WTC11 (cell line): ENCODE data around the gene LHX2. TPM values are rescaled to one million over a fixed set of nuclear protein-coding genes. Genes with fewer than 3 reads are reported as not detected.

Experiments used
- ATAC-seq: fragments of 200-7000 bp; cut with Tn5 transposase; 2 replicates; pipeline ENCODE4 v1.10.0; 2021; ENCODE audit warnings: mild to moderate bottlenecking, moderate library complexity
- CTCF ChIA-PET: fragments of 300-600 bp; sonication (Branson Sonifier 250); formaldehyde crosslinking; loops from one replicate; lab custom pipeline; 2021; ENCODE audit warnings: antibody characterized with exemption; lab: Charles Lee
- POLR2A ChIA-PET: fragments of 350-600 bp; sonication (Branson Sonifier 250); formaldehyde crosslinking; loops from one replicate; lab custom pipeline; 2021; ENCODE audit warnings: antibody characterized with exemption; lab: Charles Lee
- DNase-seq: peaks from one replicate; pipeline ENCODE4 v3.0.0; 2021; ENCODE audit warnings: low spot score
- H3K27ac Mint-ChIP-seq: 2 replicates; pipeline ENCODE4 v1.8.0; 2021; ENCODE audit warnings: mixed read lengths
- H3K27me3 Mint-ChIP-seq: 2 replicates; pipeline ENCODE4 v1.8.0; 2021; ENCODE audit warnings: low read depth, mild to moderate bottlenecking, moderate library complexity, mixed read lengths
- H3K36me3 Mint-ChIP-seq: 2 replicates; pipeline ENCODE4 v1.8.0; 2021; ENCODE audit warnings: mixed read lengths
- H3K4me1 Mint-ChIP-seq: 2 replicates; pipeline ENCODE4 v1.8.0; 2022; ENCODE audit warnings: mixed read lengths
- H3K4me3 Mint-ChIP-seq: 2 replicates; pipeline ENCODE4 v1.8.0; 2021; ENCODE audit warnings: mild to moderate bottlenecking, moderate library complexity, mixed read lengths
- H3K9me3 Mint-ChIP-seq: 2 replicates; pipeline ENCODE4 v1.8.0; 2021; ENCODE audit warnings: mixed read lengths
- JAZF1 ChIP-seq: fragments of 250-450 bp; sonication (Bioruptor Pico); IDR thresholded peaks from 2 replicates; pipeline ENCODE4 v1.9.0; 2021; ENCODE audit warnings: moderate library complexity, mild to moderate bottlenecking, inconsistent platforms
- PRRX2 ChIP-seq: fragments of 250-450 bp; sonication (Bioruptor Pico); IDR thresholded peaks from 2 replicates; pipeline ENCODE4 v1.8.0; 2021; ENCODE audit warnings: mild to moderate bottlenecking
- SMAD3 ChIP-seq: sonication (generic); formaldehyde crosslinking; IDR thresholded peaks from 2 replicates; pipeline ENCODE4 v1.8.0; 2022; ENCODE audit warnings: missing genetic modification reagents, mild to moderate bottlenecking, borderline replicate concordance
- SP1 ChIP-seq: sonication (generic); formaldehyde crosslinking; conservative IDR thresholded peaks from 2 replicates; pipeline ENCODE4 v1.8.1; 2022; ENCODE audit warnings: missing genetic modification reagents
- ZNF138 ChIP-seq: sonication (generic); formaldehyde crosslinking; conservative IDR thresholded peaks from 2 replicates; pipeline ENCODE4 v1.8.1; 2022; ENCODE audit warnings: mild to moderate bottlenecking, moderate library complexity, missing genetic modification reagents
- ZNF263 ChIP-seq: sonication (generic); formaldehyde crosslinking; IDR thresholded peaks from 2 replicates; pipeline ENCODE4 v1.8.1; 2022; ENCODE audit warnings: low read depth, mild to moderate bottlenecking, moderate library complexity, missing genetic modification reagents
- ZNF317 ChIP-seq: sonication (generic); formaldehyde crosslinking; IDR thresholded peaks from 2 replicates; pipeline ENCODE4 v1.8.1; 2023; ENCODE audit warnings: low read depth, mild to moderate bottlenecking, moderate library complexity, missing genetic modification reagents, borderline replicate concordance
- ZNF671 ChIP-seq: fragments of 250-450 bp; sonication (Bioruptor Pico); IDR thresholded peaks from 2 replicates; pipeline ENCODE4 v1.8.0; 2021; ENCODE audit warnings: mild to moderate bottlenecking
- total RNA-seq: library from RNA; stranded (reverse); gene quantifications from 3 replicates; pipeline ENCODE4 v1.2.3, GENCODE V29; 2021
- TF ChIP-seq, protein P1 (sequence below): sonication (generic); formaldehyde crosslinking; IDR thresholded peaks from 2 replicates; pipeline ENCODE4 v1.8.1; 2022; ENCODE audit warnings: low read depth, missing genetic modification reagents, borderline replicate concordance
- TF ChIP-seq, protein P2 (sequence below): fragments of 200-600 bp; IDR thresholded peaks from 2 replicates; pipeline ENCODE4 v1.8.0; 2022; ENCODE audit warnings: antibody characterized with exemption
- TF ChIP-seq, protein P3 (sequence below): fragments of 250-450 bp; sonication (Bioruptor Pico); IDR thresholded peaks from 2 replicates; pipeline ENCODE4 v1.9.0; 2021; ENCODE audit warnings: moderate library complexity, mild to moderate bottlenecking, inconsistent platforms, borderline replicate concordance
- TF ChIP-seq, protein P4 (sequence below): sonication (generic); formaldehyde crosslinking; IDR thresholded peaks from 2 replicates; pipeline ENCODE4 v1.8.0; 2023; ENCODE audit warnings: mild to moderate bottlenecking, missing genetic modification reagents
- TF ChIP-seq, protein P5 (sequence below): sonication (generic); formaldehyde crosslinking; IDR thresholded peaks from 2 replicates; pipeline ENCODE4 v1.8.1; 2022; ENCODE audit warnings: low read depth, mild to moderate bottlenecking, moderate library complexity, missing genetic modification reagents, borderline replicate concordance
- TF ChIP-seq, protein P6 (sequence below): sonication (generic); formaldehyde crosslinking; IDR thresholded peaks from 2 replicates; pipeline ENCODE4 v1.8.0; 2022; ENCODE audit warnings: mild to moderate bottlenecking, missing genetic modification reagents

Gene LHX2
- total RNA-seq, 1 experiment from 2014 or later: 0.42 TPM

DNA sequence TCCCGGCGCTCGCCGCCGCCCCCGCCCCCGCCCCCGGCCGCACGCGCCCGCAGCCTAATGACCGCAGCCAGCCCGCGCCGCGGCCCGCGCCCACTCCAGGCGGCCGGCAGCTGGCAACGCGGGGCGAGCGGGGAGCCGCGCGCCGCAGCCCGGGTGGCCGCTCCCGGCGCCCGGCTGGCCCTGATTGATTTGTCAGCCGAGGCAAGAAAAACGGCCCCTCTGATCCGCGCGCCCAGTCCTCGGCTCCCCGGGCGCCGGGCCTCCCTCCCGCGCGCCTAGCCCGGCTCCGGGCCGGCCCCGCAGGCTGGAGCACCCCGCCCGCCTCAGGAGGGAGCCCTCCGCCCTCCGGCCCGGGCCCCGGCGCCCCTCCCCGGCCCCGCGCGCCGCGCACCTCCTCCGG is 11.9 kb upstream of the LHX2 start (continued):
- TF ChIP-seq, protein P1, sequence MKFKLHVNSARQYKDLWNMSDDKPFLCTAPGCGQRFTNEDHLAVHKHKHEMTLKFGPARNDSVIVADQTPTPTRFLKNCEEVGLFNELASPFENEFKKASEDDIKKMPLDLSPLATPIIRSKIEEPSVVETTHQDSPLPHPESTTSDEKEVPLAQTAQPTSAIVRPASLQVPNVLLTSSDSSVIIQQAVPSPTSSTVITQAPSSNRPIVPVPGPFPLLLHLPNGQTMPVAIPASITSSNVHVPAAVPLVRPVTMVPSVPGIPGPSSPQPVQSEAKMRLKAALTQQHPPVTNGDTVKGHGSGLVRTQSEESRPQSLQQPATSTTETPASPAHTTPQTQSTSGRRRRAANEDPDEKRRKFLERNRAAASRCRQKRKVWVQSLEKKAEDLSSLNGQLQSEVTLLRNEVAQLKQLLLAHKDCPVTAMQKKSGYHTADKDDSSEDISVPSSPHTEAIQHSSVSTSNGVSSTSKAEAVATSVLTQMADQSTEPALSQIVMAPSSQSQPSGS (CRISPR knock-in tag): no peak
- TF ChIP-seq, protein P2, sequence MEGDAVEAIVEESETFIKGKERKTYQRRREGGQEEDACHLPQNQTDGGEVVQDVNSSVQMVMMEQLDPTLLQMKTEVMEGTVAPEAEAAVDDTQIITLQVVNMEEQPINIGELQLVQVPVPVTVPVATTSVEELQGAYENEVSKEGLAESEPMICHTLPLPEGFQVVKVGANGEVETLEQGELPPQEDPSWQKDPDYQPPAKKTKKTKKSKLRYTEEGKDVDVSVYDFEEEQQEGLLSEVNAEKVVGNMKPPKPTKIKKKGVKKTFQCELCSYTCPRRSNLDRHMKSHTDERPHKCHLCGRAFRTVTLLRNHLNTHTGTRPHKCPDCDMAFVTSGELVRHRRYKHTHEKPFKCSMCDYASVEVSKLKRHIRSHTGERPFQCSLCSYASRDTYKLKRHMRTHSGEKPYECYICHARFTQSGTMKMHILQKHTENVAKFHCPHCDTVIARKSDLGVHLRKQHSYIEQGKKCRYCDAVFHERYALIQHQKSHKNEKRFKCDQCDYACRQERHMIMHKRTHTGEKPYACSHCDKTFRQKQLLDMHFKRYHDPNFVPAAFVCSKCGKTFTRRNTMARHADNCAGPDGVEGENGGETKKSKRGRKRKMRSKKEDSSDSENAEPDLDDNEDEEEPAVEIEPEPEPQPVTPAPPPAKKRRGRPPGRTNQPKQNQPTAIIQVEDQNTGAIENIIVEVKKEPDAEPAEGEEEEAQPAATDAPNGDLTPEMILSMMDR: no peak
- TF ChIP-seq, protein P3, sequence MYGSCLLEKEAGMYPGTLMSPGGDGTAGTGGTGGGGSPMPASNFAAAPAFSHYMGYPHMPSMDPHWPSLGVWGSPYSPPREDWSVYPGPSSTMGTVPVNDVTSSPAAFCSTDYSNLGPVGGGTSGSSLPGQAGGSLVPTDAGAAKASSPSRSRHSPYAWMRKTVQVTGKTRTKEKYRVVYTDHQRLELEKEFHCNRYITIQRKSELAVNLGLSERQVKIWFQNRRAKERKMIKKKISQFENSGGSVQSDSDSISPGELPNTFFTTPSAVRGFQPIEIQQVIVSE (CRISPR knock-in tag): no peak
- no peak for TF ChIP-seq SMAD3
- TF ChIP-seq, protein P4, sequence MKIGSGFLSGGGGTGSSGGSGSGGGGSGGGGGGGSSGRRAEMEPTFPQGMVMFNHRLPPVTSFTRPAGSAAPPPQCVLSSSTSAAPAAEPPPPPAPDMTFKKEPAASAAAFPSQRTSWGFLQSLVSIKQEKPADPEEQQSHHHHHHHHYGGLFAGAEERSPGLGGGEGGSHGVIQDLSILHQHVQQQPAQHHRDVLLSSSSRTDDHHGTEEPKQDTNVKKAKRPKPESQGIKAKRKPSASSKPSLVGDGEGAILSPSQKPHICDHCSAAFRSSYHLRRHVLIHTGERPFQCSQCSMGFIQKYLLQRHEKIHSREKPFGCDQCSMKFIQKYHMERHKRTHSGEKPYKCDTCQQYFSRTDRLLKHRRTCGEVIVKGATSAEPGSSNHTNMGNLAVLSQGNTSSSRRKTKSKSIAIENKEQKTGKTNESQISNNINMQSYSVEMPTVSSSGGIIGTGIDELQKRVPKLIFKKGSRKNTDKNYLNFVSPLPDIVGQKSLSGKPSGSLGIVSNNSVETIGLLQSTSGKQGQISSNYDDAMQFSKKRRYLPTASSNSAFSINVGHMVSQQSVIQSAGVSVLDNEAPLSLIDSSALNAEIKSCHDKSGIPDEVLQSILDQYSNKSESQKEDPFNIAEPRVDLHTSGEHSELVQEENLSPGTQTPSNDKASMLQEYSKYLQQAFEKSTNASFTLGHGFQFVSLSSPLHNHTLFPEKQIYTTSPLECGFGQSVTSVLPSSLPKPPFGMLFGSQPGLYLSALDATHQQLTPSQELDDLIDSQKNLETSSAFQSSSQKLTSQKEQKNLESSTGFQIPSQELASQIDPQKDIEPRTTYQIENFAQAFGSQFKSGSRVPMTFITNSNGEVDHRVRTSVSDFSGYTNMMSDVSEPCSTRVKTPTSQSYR: no peak

DNA sequence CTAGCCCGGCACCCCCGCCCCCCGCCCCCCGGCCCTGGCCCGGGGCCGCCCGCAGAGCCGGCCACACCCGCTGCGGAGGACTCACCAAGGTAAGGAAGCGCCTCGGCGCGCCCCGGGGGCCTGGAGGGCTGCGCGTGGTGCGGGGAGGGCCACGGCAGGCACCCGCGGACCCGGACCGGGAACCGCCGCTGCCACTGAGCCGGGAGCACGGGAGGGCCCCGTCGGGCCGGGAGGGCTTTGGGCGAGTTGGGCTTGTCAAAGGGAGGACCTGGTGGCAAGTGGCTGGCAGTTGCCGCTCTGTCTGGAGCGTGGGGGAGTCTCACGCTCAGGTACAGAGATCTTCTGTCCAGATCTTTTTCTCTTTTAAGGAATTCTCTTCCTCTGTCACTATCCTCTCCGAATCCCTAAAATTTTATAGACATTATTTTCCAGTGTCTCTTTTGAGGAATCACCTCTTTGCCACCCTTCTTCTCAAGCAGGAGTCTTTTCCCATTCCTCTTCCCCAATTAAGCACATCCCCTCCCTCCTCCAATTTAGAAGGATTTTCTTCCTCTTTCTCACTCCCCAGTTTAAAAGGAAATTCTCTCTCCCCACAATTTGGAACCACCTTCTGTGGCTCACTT is 11.3 kb upstream of the LHX2 start:
- no peak for ATAC-seq
- Mint-ChIP-seq H3K27me3 (peaks cover 93% of the 10 kb centered on the region), H3K27ac (no peak overlapping the region), H3K36me3 (no peaks in the 10 kb centered on the region), H3K9me3 (no peaks in the 10 kb centered on the region), H3K4me3 (peak overlapping the region; percentile 56), H3K4me1 (peaks cover 58% of the 10 kb centered on the region)
- ChIA-PET POLR2A (no interaction called here), CTCF (no interaction called here)
- TF ChIP-seq, protein P5, sequence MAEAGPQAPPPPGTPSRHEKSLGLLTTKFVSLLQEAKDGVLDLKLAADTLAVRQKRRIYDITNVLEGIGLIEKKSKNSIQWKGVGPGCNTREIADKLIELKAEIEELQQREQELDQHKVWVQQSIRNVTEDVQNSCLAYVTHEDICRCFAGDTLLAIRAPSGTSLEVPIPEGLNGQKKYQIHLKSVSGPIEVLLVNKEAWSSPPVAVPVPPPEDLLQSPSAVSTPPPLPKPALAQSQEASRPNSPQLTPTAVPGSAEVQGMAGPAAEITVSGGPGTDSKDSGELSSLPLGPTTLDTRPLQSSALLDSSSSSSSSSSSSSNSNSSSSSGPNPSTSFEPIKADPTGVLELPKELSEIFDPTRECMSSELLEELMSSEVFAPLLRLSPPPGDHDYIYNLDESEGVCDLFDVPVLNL (CRISPR knock-in tag): no peak
- DNase-seq: peak; percentile 24

DNA sequence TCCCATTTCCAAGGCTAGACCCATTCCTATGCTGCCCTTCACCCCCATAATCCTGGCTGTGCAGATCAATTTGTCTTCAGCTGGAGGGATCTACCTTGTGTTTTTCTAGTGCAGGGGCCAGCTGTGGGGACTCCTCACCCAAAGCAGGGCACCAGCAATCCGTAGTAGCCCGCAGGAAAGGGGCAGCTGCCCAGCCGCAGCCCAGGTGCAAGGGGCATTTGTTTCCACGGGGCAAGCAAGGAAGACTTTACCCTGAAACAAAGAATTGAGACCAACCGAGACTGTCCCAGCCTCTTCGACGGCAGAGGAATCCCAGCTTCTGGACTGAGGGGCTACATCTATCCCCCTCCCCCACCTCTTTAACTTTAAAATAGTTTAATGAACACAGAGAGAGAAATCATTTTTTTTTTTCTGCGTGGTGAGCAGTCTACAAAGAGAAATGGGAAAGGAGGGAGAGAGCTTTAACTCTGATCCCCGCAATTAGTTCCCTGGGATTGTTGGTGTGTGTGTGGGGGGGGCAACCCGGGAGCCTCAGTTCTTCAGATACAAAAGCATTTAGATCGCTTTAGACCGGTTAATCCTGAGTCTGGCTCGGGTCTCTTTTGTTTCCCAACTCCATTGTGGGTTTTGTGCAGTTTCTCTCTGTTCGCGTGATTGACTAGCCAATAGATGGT is 10.6 kb upstream of the LHX2 start:
- ATAC-seq (no peak), DNase-seq (no peak)
- Mint-ChIP-seq H3K36me3 (no peaks in the 10 kb centered on the region), H3K4me3 (peak overlapping the region; percentile 56), H3K27me3 (peaks cover 93% of the 10 kb centered on the region), H3K9me3 (no peaks in the 10 kb centered on the region), H3K27ac (no peak overlapping the region), H3K4me1 (peaks cover 65% of the 10 kb centered on the region)
- TF ChIP-seq ZNF317 (CRISPR knock-in tag) (no peak), JAZF1 (CRISPR knock-in tag) (no peak), PRRX2 (no peak), ZNF263 (no peak), SP1 (CRISPR knock-in tag) (no peak), ZNF138 (CRISPR knock-in tag) (no peak), ZNF671 (CRISPR knock-in tag) (no peak)
- TF ChIP-seq, protein P2: no peak
- TF ChIP-seq, protein P6, sequence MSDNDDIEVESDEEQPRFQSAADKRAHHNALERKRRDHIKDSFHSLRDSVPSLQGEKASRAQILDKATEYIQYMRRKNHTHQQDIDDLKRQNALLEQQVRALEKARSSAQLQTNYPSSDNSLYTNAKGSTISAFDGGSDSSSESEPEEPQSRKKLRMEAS (CRISPR knock-in tag): no peak
- TF ChIP-seq, protein P4: no peak
- TF ChIP-seq, protein P3 (CRISPR knock-in tag): no peak
- ChIA-PET POLR2A (no interaction called here), CTCF (interaction anchor here (0.9 kb wide), 1 partner anchor 40 kb away, joined by 3 read pairs; no protein-coding TSS in a partner anchor)
